SKM-1 (cell line): Measurements from ENCODE around the gene ING3.
"Not testable (repeated sequence)": the region's sequence is repeated elsewhere in the genome, so short reads cannot be mapped to it uniquely, and the experiment has no call there.

Source experiments
- DNase-seq: peaks from one replicate; lab custom pipeline; 2025; ENCODE audit not compliant: unreplicated experiment; lab: John Stamatoyannopoulos, UW

The ING3 gene

DNA sequence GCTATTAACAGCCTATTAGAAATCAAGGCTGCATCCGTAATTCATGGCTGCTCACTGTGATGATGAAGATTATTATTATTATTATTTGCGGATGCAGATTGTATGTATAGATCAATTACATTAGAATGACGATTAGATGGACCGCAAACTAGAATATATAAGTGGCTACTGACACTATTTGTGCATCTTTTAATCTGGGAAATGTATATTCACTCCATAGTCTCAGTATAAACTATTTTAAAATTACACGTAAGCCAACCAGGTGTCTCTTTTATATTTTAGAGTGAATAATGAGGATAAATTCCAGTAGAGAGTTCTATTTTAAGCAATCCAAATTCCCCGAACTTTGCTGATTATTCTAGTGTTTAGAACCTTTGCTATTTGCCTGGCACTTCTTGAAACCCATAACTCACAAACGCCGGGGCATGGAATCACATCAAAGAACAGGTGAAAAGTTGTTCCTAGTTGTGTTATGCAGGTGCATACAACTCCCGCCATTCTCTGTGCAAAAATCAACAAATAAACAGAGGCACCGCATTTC is 509 bp upstream of the ING3 start:
- DNase-seq: no peak

DNA sequence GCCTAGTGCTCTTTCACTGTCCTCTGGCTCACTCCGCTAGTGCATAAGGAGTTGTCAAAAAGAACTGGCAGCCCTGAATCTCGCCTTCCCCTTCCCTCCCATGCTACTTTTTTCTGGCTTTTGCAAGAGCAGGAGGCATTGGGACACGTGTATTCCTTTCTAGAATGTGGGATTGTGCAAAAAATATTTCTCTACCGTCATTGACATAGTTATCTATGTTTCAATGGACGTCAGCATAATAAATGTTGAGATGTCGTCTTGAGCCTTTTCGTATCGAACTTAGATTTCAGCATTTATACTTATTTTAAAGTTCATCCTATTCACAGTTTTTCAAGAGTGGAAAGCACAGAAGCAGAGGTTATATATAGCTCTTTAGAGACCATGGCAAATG is 727 bp downstream of the ING3 start:
- no peak for DNase-seq

DNA sequence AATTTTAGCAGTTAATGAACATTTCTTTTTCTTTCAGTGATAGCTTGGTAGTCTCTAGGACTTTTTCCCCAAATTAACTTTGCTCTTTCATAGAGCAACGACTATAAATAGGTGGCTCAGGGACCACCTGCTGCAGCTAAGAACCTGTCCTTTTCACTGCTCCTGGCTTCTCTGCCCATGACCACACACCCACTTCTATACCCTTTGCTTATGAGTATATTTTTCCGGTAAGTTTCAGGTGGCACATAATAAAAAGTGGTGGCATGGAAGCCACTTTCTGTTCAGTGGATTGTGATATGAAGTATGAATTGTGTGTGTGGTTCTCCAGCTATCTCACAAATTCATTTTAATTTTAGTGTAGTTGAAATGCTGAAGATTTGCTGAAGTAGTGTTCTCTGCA is 1.2 kb downstream of the ING3 start:
- DNase-seq: no peak

DNA sequence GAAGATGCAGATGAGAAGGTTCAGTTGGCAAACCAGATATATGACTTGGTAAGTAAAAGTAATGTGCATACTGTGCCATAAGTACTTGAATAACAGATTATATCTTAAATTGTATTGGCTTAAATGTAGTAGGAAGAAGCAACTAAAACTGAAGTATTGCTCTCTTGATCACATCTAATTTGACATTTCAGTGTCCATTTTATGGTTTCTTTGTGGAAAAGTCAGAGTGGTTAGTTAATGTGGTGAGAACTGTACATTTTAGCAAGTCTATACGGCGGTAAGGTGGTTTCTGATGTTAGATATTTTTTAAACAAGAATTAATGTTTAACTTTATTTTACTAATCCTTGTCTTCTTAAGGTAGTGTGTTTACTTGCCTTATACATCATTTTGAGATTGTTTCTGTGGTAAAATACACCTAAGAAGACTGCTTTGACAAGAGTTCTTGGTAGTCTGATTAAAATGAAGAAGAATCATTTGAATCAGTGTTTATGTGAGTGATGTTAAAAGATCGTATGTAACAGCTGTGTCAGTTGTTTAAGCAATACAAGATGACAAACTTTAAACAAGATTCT is 5.1 kb downstream of the ING3 start:
- DNase-seq: no peak

DNA sequence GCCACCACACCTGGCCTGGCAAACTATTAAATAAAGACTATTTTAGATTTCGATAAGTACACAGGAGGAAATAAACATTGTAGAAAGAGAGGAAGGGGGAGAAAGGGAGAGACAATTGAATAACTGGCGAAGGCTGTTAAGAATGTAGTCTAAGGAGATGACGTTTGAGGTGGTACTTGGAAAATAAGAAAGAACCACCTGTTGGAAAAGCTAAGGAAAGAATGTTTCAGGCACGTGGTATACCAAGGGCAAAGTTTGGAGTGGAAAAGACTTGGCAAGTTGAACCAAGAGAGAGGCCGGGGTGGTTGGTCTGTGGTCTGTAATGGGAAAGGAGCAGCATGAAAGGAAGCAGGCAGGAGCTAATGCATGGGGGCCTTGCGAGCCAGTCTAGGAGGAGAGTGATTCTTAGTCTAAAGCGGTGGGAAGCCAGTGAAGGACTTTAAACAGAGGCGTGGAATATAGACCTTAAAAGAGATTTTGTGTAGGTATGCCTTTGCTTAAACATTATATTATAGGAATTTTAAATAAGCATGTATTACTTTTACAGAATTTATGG is 9.4 kb downstream of the ING3 start:
- DNase-seq: no peak

DNA sequence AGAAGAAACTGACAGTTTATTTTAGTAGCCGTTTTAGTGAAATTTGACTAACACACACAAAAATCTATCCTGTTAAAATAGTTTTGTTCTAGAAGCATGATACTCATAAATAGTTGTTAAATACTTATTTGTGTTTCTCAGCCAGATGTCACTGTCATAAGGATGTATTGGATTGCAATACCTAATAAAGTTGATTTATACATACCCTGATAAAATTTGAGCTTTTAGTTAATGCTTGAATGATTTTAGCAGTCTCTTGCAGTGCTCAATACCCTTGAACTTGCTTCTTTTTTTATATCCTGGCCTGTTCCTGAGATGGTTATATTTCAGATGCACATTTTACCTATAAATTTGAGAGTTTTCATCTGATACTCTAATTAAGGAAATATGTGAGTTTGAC is 10.1 kb downstream of the ING3 start:
- DNase-seq: no peak

DNA sequence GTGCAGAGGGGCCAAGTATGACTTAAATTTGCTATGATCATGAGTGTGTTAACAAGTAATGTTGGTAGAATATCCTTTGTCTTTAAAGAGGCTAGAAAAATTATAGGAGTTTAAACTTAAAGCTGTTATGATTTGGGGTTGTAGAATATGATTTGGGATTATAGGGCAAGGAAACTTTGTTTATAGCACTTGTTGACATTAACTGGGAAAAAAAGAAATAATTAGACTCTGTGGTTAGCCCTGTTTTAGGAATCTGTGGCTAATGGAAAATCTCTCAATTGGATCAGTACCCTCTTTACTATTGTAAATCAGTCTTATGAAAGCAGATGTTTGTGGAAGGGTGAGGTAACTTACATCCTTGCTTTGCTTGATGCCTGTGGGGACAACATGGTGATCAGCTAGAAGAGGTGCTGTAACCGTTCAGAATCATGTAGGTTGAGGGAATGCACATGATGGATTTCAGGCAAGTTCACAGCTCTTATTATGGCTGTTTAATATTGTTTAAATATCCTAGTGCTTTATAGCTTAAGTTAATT is 11.1 kb downstream of the ING3 start:
- DNase-seq: no peak

DNA sequence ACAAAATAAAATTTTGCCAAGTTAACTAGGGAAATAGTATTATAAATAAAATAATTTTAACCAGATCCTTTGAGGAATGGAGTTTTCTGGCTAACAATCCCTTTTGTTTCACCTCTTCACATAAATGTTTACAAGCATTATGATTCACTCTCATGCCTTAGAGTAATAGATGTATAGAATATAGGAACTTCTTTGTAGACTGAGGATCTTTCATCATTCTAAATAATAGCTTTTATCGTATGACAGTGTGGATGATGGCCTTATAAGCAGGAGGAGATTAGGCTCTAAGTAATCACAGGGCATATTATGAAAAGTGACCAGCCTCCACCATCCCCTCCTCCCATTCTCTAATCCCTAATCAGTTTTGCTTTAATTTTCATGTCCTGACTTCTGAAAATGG is 13.5 kb downstream of the ING3 start:
- no peak for DNase-seq

DNA sequence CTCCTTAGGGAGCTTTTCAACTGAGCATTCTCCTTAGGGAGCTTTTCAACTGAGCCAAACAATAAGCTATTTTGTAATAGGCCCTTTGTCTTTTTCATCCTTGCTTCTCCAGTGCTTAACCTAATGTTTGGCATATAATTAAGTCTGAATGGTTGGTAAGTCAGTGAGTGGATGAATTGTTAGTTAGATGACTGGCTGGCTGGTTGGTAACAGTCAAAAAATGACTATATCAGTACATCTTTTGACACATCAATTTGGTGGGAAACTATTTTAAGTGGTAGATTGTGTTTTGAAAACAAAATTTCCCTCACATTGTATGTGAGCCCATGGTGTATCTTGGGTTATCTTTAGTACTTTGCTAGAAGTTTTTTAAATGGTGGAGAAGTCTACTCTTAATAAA is 16.4 kb downstream of the ING3 start:
- DNase-seq: no peak

DNA sequence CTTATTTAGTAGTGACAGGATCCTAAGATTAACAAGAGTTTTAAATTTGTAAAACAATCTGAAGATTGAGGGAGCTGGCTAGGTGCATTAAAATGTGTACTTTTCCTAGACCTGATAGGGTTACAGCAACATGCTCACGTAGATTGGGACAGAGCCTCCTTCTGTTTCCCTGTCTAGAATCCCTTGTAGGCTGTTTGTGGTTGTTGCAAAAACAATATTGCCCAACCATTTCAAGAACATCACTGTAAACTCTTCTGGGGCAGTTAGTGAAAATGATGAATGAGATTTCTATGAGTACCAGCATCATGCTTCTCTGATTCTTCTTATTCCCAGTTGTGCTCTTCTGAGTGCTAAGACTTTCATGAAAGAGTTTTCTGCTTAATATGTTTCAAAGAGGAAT is 23.3 kb downstream of the ING3 start:
- no peak for DNase-seq

DNA sequence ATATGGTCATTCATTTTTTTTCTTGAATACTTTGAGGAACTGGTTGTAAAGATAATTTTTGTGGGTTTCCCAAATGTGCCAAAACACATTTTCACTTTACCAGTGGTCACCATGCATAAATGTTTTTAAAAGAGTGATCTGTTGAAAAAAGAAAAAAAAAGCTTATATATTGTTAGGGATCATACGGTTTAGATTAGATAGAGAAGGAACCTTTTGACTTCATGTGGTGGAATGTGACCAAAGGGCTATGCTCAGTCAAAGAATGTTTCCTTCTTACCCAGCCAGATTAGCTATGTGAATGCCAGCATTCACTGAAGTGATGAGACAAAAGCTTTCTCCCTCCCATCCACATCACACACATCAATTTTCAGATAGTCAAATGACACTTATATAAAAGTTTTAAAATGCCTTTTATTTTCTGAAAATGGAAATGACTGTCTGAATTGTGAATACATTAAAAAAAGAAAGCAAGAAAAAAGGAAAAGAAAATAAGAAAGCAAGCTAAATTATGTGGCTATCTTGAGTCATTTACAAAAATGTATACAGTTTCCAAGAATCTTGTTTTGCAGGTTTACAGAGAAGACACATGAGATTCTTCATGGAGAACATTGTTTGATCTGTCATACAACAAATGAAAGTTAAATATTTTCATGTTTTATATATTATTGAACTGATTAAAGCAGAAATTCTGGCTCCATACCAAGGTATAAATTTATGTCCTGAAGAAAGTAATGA is 29.4 kb downstream of the ING3 start:
- no peak for DNase-seq

DNA sequence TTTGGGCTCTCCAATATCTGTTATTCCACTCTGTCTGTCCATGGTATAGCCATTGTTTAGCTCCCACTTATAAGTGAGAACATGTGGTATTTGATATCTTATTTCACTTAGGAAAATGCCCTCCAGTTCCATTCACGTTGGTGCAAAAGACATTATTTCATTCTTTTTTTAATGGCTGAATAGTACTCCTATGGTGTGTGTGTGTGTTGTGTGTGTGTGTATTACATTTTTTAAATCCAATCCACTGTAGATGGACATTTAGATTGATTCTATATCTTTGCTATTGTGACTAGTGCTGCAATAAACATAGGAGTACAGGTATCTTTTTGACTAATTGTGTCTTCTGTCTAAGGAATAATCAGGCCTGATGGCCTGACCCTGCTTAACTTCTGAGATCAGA is 30.5 kb downstream of the ING3 start:
- DNase-seq: no peak

DNA sequence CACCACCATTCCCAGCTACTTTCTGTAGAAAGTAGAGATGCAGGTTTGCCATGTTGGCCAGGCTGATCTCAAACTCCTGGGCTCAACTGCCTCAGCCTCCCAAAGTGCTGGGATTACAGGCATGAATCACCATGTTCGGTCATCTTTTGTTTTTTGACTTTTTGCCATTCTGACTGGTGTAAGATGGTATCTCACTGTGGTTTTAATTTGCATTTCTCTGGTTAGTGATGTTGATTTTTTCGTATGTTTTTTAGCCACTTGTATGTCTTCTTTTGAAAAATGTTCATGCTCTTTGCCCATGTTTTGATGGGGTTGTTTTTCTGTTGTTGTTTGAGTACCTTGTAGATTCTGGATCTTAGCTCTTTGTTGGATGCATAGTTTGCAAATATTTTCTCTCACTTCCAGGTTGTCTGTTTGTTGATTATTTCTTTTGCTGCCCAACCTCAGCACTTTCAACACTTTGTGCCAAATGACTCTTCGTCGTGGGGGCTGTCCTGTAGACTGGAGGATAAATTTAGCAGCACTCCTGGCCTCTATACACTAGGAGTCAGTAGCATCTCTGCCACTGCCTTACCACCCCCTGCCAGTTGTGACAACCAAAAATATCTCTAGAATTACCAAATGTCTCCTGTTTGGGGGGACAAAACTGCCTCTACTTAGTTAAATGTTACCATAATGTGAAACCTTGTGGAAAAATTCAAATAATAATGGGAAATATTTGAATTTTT is 31.5 kb downstream of the ING3 start:
- DNase-seq: no peak

DNA sequence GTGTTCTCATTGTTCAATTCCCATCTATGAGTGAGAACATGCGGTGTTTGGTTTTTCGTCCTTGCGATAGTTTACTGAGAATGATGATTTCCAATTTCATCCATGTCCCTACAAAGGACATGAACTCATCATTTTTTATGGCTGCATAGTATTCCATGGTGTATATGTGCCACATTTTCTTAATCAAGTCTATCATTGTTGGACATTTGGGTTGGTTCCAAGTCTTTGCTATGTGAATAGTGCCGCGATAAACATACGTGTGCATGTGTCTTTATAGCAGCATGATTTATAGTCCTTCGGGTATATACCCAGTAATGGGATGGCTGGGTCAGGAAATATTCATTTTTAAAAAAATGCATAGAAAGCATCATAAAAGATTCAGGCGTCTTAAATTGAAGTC is 33.0 kb downstream of the ING3 start:
- DNase-seq: not testable (repeated sequence)

DNA sequence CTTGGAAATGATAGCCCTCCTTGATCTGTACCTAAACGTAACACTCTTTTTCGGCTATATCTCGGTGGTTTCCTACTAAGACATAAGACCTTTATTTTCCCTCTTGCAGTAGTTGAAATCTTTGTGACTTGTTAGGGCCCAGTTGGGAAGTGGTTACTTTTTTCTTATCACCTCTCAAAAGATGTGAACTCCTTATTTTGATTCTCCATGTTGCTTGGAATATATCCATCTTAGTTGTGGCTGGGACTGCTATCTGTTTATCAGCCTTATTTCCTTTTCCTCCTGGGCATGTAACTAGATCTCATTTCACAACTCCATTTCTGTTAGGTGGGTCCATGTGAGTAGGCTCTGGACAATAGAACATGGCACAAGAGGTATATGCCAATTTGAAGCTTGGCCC is 33.8 kb downstream of the ING3 start:
- DNase-seq: no peak

DNA sequence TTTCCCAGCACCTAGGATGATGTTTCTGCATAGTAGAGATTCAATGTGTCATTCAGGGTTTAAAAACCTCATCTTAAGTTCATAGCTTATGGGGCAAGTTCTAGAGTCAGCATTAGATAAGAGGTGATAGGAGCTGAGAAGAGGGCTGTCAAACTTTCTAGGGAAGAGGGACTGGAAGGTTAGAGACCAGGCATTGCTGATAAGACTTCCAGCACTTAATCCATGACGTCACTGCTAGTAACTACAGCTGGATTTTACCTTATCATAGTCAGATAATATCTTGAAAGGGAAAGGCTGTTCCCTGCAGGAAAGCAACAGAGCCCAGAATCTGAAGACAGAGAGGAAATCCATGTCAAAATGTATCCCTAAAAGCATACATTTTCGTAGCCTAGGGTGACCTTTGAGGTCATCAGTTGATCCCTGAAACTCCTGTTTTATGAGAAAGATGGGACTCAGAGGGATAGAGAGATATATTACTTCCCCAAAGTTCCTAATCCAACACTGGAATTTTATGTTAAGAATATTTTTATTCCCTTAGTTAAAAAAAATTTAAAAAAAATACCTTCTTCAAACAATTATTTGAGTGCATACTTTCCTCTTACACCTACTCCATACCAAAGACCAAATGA is 34.7 kb downstream of the ING3 start:
- DNase-seq: no peak

DNA sequence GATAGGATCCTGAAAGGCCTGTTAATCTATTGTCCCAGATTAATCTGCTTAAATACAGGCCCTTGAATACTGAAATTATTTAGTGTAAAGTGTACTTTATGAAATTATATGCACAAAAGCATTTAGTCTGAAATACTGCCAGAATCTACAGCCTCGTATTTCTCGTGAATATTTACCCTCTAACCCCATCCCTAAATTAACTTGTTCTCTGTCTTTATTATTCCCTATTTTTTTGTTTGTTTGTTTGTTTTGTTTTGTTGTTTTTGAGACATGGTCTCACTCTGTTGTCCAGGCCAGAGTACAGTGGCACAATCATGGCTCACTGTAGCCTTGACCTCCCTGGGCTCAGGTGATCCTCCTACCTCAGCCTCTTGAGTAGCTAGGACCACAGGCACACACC is 35.3 kb downstream of the ING3 start:
- no peak for DNase-seq

DNA sequence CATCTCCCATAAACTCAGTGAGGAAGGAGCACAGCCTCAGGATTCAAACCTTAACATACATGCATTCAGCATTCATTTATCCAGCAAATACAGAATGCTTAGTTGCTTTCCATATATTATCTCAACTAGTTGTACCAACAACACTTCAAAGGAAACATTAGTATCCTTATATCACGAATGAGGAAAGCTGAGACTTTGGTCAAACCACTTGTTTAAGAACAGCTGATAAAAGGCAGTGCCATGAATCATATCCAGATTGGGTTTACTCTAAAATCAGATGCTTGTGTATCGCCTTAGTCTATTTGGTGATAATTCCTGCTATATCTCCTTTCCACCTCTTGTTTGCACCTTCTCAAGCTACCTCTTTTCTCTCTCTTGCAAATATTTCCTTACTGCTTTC is 36.1 kb downstream of the ING3 start:
- DNase-seq: no peak

DNA sequence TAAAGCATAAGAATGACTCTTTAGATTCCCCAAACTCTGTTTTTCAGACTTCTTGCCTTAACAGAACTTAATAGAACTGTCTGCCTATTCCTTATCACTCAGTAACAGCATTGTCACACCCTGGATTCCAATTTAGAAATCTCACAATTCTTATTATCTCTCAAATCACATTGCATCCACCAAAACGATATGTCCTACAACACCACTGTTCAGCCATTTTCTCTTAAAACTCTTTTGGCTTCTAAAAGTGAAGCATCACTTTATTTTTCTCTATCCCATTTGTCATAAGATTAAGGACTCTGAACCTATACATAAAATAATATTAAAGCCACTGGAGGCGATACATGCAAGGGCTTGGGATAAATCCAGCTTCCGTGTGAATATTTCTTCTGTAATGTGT is 36.7 kb downstream of the ING3 start:
- no peak for DNase-seq

DNA sequence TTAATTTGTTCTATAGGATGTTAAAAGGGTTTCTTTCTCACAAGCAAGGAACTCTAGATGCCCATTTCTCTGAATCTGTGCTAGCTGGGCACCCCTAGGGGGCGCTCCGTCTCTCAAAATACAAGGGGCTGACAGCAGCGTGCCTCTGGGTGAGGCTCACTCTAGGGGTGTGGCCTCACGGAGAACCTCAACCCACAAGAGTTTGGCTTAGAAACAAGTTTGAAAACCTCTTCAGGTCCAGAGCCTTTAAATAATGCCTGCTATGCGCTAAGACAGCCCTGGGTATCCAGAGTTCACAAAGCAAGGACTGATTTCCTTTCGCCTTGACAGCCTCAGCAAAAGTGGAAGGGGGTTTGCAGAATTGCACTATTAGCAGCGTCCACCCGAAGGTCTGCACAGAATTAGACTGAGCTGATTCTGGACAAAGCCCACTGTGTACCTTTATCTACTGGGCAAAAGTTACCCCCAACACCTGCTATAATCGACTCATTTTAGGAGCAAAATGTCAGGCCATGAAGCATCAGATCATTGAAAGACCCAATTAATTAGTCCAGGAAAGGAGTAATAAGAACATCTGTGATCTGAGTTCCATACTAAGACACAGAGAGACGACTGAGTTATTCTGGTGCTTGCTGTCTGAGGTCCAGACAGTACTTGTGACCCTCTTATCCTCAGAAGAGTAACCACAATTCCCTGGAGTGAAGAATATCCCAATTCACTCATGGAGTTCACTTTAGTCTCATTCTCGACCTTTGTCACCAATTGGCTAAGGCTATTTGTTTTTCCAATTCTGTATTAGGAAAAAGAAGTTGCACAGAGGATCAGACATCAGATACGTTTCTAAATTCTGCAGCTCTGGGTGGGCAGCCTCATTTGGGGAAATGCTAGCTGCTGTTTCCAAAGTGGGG is 37.4 kb downstream of the ING3 start:
- peak; percentile 66 for DNase-seq
